ENCODE data around the gene RAB28.
A peak's percentile ranks its signal among the peaks of the same experiment; 100 is the strongest.

Gene RAB28

DNA sequence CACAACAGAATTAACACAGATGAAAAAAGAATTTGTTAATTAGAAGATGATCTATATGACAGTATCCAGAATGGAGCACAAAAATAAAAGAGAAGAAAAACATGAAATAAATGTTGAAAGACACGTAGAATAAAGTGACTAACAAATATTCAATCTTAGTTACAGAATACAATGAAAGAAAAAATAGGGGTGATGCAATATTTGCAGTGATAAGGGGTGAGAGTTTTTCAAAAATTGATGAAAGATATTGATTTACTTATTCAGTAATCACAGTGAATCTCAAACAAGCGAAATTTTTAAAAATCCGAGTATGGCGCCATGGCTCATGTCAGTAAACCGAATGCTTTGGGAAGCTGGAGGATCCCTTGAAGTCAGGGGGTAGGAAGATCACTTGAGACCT lies 20.2 kb upstream of the RAB28 start:
- DNase-seq = no peak

DNA sequence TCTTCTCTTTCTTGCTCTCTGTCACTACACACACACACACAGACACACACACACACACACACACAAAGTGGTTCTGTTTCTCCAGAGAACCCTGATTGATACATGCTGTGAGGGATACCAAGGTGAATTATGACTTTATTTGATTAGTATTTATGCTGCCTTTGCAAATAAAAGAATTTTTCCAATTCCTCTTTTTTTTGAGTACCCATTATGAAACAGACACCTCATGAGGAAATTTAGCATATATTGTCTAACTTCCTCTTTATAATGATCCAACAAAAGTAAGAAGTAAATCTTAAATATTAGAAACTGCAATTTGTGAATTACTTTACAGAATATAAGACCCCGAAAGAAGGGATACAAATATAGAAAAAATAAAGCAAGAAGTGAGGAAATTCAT lies 14.3 kb upstream of the RAB28 start:
- DNase-seq = peak; percentile 75 to 86

GRCh38 chr4:13496605-13497004 lies 12.5 kb upstream of the RAB28 start:
- no peak for DNase-seq

GRCh38 chr4:13495753-13496152 lies 11.6 kb upstream of the RAB28 start:
- no peak for DNase-seq

- peak in 1 of 2 experiments; percentile 7 for DNase-seq
Observed at GRCh38 chr4:13493793-13494192, 9.7 kb upstream of the RAB28 start.

DNA sequence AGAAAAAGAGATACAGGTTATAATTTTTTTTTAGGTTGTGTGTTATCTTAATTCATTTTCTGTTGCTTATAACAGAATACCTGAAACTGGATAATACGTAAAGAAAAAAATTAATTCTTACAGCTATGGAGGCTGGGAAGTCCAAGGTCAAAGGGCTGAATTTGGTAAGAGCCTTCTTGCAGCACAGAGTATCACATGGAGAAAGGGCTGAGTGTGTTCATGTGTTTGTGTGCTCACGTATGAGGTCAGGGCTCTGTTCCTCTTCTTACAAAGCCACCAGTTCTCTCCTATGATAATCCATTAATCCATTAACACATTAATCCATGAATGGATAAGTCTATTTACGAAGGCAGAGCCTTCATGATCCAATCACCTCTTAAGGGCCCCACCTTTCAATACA lies 8.6 kb upstream of the RAB28 start:
- peak in 1 of 2 experiments; percentile 0 for DNase-seq

DNA sequence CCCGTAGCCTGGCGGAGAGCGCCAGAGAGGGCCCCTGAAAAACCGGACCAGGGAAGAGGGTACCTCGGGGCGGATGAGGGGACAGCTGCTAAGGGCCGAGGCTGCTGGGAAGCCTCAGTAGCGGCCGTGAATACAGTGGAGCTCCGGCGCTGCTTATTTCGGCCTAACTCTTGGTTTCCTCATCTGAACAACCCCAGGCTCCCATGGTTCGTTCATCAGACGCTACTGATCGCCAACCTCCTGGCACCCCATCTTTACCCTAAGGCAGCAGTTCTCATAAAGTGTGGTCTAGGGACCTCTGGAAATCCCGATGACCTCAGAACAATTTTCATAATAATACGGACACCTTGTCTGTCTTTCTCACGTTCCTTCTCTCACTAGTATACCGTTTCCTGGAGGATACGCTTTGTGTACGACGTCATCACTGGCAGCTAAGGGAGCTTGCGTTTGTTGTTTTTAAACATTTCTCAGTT lies 645 bp upstream of the RAB28 start:
- peak; percentile 45 to 56 for DNase-seq

GRCh38 chr4:13483768-13484121 lies 395 bp downstream of the RAB28 start:
- peak in 1 of 2 experiments; percentile 42 for DNase-seq

GRCh38 chr4:13483136-13483767 lies 888 bp downstream of the RAB28 start:
- DNase-seq = no peak

GRCh38 chr4:13481569-13481968 lies 2.6 kb downstream of the RAB28 start:
- peak; percentile 35 to 48 for DNase-seq

DNA sequence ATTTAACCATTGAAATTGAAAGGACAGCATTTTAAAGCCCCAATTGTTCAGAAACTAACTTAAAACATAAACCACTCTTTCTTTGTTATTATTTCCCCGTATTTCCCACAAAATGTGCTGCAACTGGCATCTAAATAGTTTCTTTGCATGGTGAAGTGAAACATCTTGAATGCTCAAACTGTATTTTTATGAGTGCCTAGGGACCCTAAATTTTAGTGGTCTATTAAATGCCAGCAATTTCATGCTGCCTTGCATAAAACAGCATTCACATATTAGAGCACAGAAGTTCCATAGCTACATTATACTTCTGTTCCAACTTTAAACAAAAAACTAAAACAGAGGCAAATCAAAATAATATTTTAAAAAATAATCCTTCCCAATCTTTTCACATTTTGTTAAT lies 5.4 kb downstream of the RAB28 start:
- DNase-seq = no peak

DNA sequence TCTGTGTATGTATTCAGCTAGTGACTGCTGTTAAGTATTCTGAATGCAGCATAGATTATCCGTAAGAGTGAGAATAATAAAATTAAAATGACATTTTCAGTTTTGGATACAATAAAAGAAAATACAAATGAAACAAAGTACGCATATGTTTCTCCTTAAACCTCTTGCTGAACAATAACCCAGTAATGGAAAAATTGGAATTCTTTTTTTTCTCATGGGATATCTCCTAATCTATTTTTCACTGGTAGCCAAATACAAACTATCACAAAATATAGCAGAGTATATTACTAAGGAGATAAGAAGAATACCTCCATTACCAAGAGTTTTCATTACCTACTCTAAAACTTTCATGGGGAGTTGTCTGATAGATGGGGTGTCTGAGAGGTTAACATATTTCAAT lies 6.0 kb downstream of the RAB28 start:
- no peak for DNase-seq

DNA sequence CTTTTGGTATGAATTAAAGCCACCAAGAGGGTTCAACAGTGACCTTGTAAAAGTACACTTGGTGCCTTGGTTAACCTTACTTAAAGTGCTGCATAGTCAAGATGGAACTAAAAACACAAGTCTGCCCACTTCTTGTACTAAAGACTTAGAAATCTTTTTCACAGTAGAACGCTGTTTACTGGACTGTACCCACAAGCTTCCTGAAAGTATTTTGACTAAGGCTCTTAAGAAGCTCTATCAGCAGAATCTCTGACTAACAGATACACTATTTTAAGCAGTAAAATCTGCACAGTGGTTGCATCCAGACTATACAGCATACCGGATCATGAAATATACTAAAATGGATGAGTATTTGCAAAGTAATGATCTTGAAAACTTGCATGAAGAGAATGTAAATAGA lies 7.2 kb downstream of the RAB28 start:
- no peak for DNase-seq

DNA sequence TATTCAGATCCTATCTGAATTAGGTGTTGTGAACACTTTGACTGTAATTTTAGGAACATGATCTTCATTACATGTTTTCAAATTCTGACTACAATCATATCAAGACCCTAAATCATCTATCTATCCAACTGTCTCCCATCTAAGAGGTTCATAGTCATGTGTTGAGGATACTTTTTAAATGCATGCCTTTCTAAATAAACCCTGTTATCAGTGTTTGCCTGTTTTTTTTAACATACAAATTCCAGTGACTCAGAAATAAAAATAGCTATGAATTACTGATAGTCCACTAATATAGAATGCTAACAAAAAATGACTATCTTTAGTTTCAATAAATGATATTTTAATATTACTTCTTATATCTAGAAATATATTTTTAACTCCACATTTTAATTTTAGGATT lies 8.0 kb downstream of the RAB28 start:
- DNase-seq = no peak

DNA sequence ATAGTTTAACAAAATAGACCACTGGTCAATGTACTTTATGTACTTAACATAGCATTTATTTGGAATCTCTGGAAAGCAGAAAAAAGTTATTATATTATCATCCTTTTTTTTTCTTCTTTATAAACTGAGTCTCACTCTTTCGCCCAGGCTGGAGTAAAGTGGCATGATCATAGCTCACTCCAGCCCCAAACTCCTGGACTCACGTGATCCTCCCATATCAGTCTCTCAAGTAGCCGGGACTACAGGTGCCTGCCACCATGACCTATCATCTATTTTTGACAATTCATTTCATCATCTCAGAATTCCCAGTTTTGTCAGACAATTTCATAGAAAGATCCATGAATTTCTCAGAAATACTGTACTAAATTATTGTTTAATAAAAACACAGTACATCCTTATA lies 12.7 kb downstream of the RAB28 start:
- DNase-seq = no peak

GRCh38 chr4:13470379-13470778 lies 13.8 kb downstream of the RAB28 start:
- no peak for DNase-seq

GRCh38 chr4:13464973-13465372 lies 19.2 kb downstream of the RAB28 start:
- no peak for DNase-seq

DNA sequence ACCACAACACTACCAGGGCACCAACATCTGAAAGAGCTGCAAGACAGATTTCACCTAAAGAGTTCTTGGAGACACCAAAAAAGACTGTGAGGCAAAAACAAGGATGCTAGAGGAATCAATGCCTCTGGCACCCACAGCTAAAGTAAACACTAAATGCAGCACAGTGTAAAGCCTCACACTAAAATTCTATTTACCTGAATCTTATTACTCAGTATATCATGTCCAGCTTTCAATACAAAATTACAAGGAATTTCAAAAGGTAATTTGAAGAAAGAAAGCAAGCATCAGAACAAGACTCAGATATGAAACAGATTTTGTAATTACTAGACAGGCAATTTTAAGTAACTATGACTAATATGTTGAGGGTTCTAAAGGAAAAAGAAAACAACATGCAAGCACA lies 19.6 kb downstream of the RAB28 start:
- no peak for DNase-seq

DNA sequence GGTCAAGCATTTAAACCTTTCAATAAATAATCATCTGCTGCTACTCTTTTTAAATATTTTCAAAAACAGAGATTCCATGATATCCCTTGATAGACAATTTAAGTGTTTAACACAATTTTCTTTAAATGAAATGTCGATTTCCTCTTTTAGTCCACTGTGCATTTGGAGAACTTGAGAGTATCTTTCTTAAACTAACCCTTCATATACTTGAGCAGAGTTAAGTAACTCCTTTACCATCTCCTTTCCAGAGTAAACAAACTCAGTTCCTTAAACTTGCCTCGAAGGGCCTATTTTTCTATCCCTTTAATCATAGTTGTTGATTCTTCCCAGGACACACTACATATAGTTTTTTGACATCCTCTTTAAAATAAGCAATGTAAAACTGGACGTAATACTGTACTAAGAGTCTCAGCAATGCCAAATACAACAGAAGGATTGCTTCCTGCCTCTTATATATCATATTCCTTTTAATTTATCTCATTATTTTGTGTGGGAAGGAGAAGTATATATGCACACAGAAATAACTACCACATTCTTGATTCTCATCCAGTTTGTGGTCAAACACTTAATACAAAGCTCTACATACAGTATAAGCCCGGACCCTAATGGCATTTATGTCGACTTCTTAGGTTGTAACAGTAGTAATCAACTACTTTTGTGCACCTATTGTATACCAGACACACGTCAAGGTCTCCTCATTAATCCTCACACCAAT lies 22.8 kb downstream of the RAB28 start:
- no peak for DNase-seq

GRCh38 chr4:13455411-13455810 lies 28.7 kb downstream of the RAB28 start:
- DNase-seq = no peak

DNA sequence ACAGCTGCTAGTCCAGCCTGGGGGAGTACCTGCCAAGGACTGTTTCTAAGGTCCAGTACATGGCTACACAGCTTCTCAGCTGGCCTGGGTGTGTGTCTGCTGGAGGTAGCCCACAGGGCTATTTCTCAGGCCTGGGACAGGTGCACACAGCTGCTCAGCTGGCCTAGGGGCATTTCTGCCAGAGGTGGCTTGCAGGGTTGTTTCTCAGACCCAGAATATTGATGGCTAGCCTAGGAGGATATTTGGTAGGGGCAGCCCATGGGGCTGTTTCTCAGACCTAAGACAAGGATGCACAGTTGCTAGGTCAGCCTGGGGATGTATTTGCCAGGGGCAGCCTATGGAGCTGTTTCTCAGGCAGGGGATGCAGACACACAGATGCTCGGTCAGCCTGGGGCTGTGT lies 29.4 kb downstream of the RAB28 start:
- no peak for DNase-seq

GRCh38 chr4:13452927-13453579 lies 31.1 kb downstream of the RAB28 start:
- DNase-seq = no peak

GRCh38 chr4:13449590-13449989 lies 34.5 kb downstream of the RAB28 start:
- DNase-seq = no peak
